Mesothelial cell of epicardium (in vitro differentiated cells): ENCODE measurements around the gene SORBS2. TPM values are rescaled to one million over a fixed set of nuclear protein-coding genes. Genes with fewer than 3 reads are reported as not detected.

ENCODE experiments used
- DNase-seq, 2 experiments: peaks; one replicate each; pipeline ENCODE4 v3.0.0; 2021; ENCODE audit warnings: low spot score in 2 of 2; ENCODE audit not compliant: unreplicated experiment in 2 of 2
- H3K27ac Mint-ChIP-seq: 2 replicates; pipeline ENCODE4 v1.8.0; 2021; ENCODE audit warnings: mixed read lengths
- H3K27me3 Mint-ChIP-seq: 2 replicates; pipeline ENCODE4 v1.8.0; 2021; ENCODE audit warnings: low read depth, mixed read lengths
- H3K36me3 Mint-ChIP-seq: 2 replicates; pipeline ENCODE4 v1.8.0; 2021; ENCODE audit warnings: mixed read lengths
- H3K4me1 Mint-ChIP-seq: 2 replicates; pipeline ENCODE4 v1.8.0; 2021; ENCODE audit warnings: mixed read lengths
- H3K4me3 Mint-ChIP-seq: 2 replicates; pipeline ENCODE4 v1.8.0; 2021; ENCODE audit warnings: mild to moderate bottlenecking, moderate library complexity, mixed read lengths
- H3K9me3 Mint-ChIP-seq: 2 replicates; pipeline ENCODE4 v1.8.0; 2021; ENCODE audit warnings: mixed read lengths
- total RNA-seq: library from RNA; stranded (reverse); gene quantifications from 3 replicates; pipeline ENCODE4 v1.2.1, GENCODE V29; 2021
- TF ChIP-seq, protein P1 (sequence below): fragments of 200-600 bp; sonication (generic); IDR thresholded peaks from one replicate; pipeline ENCODE4 v1.5.0; 2021; ENCODE audit warnings: antibody characterized with exemption; ENCODE audit not compliant: unreplicated experiment

The SORBS2 gene
- total RNA-seq, 1 donor from 2014 or later, result 11.0 TPM

DNA sequence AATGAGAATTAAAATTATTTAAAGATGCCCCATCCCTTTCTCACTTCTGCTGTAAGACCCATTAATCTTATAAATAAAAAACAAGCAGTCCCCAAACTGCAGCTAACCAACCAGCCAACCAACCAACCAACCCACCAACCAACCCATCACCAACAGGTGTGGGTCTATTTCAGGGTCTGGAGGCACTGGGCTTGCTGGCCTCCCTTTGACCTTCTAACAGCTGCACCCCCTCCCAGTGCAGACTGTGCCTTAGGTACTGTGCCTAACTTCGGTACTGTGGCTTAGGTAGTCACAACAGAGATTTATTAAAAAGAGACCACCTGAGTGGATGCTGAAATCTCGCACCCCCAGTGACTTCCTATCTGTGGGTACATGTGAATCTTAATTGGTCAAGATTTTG lies 128.1 kb downstream of the SORBS2 start:
- Mint-ChIP-seq H3K27me3 (peaks cover 10% of the 10 kb centered on the region), H3K27ac (no peak overlapping the region), H3K36me3 (no peaks in the 10 kb centered on the region), H3K4me1 (no peaks in the 10 kb centered on the region), H3K4me3 (no peak overlapping the region), H3K9me3 (no peaks in the 10 kb centered on the region)
- DNase-seq, result no peak
- TF ChIP-seq, protein P1, sequence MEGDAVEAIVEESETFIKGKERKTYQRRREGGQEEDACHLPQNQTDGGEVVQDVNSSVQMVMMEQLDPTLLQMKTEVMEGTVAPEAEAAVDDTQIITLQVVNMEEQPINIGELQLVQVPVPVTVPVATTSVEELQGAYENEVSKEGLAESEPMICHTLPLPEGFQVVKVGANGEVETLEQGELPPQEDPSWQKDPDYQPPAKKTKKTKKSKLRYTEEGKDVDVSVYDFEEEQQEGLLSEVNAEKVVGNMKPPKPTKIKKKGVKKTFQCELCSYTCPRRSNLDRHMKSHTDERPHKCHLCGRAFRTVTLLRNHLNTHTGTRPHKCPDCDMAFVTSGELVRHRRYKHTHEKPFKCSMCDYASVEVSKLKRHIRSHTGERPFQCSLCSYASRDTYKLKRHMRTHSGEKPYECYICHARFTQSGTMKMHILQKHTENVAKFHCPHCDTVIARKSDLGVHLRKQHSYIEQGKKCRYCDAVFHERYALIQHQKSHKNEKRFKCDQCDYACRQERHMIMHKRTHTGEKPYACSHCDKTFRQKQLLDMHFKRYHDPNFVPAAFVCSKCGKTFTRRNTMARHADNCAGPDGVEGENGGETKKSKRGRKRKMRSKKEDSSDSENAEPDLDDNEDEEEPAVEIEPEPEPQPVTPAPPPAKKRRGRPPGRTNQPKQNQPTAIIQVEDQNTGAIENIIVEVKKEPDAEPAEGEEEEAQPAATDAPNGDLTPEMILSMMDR, result no peak

- Mint-ChIP-seq H3K9me3 (no peaks in the 10 kb centered on the region), H3K27me3 (peaks cover 10% of the 10 kb centered on the region), H3K36me3 (no peaks in the 10 kb centered on the region), H3K4me1 (no peaks in the 10 kb centered on the region), H3K4me3 (no peak overlapping the region), H3K27ac (no peak overlapping the region)
- TF ChIP-seq, protein P1, result no peak
- no peak for DNase-seq
These were observed 128.8 kb downstream of the SORBS2 start for GRCh38 chr4:185683222-185683621.

- no peak overlapping the region for H3K27ac Mint-ChIP-seq
- peaks cover 12% of the 10 kb centered on the region for H3K27me3 Mint-ChIP-seq
- TF ChIP-seq, protein P1, result no peak
- H3K4me3 Mint-ChIP-seq, result no peak overlapping the region
- H3K4me1 Mint-ChIP-seq, result no peaks in the 10 kb centered on the region
- DNase-seq, result no peak
- peaks cover 2% of the 10 kb centered on the region for H3K36me3 Mint-ChIP-seq
- H3K9me3 Mint-ChIP-seq, result peaks cover 4% of the 10 kb centered on the region
These were observed 129.8 kb downstream of the SORBS2 start for GRCh38 chr4:185682236-185682635.

DNA sequence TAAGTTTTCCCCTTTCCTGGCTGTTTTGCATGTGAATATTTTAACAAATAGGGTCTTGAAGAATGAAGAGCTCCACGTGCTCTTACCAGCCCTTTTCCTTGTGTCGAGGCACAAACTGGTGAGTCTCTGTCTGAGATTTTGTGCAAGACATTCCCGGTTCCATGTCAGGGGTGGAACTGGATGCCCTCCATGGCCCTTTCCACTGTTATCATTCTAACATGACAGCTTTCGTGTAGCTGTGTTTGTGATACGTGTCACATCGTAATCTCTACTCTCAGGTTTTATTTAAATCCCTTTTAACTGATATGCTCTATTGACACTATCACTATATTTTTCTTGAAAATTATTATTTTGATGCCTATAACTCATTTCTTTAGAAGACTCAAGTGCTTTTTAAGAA lies 130.4 kb downstream of the SORBS2 start:
- H3K4me3 Mint-ChIP-seq, result no peak overlapping the region
- H3K27me3 Mint-ChIP-seq, result peaks cover 13% of the 10 kb centered on the region
- H3K27ac Mint-ChIP-seq, result no peak overlapping the region
- TF ChIP-seq, protein P1, result no peak
- no peak for DNase-seq
- peaks cover 7% of the 10 kb centered on the region for H3K9me3 Mint-ChIP-seq
- H3K4me1 Mint-ChIP-seq, result no peaks in the 10 kb centered on the region
- H3K36me3 Mint-ChIP-seq, result peaks cover 4% of the 10 kb centered on the region

GRCh38 chr4:185680617-185681016 lies 131.4 kb downstream of the SORBS2 start:
- Mint-ChIP-seq H3K9me3 (peaks cover 7% of the 10 kb centered on the region), H3K27me3 (peaks cover 13% of the 10 kb centered on the region), H3K4me3 (no peak overlapping the region), H3K27ac (no peak overlapping the region), H3K4me1 (no peaks in the 10 kb centered on the region), H3K36me3 (peaks cover 4% of the 10 kb centered on the region)
- TF ChIP-seq, protein P1, result no peak
- no peak for DNase-seq

GRCh38 chr4:185679523-185679922 lies 132.5 kb downstream of the SORBS2 start:
- Mint-ChIP-seq H3K36me3 (peaks cover 4% of the 10 kb centered on the region), H3K27me3 (peaks cover 13% of the 10 kb centered on the region), H3K4me1 (peaks cover 1% of the 10 kb centered on the region), H3K27ac (no peak overlapping the region), H3K9me3 (peaks cover 9% of the 10 kb centered on the region), H3K4me3 (no peak overlapping the region)
- no peak for DNase-seq
- TF ChIP-seq, protein P1, result no peak
